ENCODE results near the gene PPP1R12A. TPM values are rescaled to one million over a fixed set of nuclear protein-coding genes. Genes with fewer than 3 reads are reported as not detected.

The PPP1R12A gene
- polyA plus RNA-seq, 2 of the 4 experiments (the other 2 are of a cell fraction): 28.0 to 74.8 TPM

DNA sequence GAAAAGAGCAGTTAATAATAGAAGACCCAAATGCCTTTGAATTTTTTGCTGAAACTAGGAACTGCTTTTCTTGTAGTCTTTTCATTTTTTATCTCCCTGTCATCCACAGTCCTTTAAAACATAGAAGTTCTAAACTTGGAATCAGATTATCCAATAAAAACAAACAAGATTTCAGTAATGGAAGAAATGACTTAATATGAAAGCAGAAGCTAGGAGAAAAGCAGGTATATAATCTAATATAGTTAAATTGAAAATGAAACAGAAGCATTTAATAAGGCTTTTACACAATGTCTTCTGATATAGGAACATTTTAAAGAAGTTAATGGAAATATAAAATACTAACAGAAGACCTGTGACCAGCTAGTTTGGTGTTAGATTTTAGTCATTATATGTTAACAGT, 26.5 kb downstream of the PPP1R12A start:
- DNase-seq (ENCODE audit: low read depth in 1 of 2, low spot score in 1 of 2): no peak
- CTCF ChIA-PET: interaction anchor here (0.6 kb wide), 1 partner anchor 135 kb away, joined by 3 read pairs; no protein-coding TSS in a partner anchor
- FAIRE-seq: no peak
- H3K4me2 ChIP-seq: no peak overlapping the region
- TF ChIP-seq RNF2 (IDR thresholded peaks at IDR 0.05; ENCODE audit: borderline replicate concordance, low read depth): no peak
- TF ChIP-seq, protein P1, sequence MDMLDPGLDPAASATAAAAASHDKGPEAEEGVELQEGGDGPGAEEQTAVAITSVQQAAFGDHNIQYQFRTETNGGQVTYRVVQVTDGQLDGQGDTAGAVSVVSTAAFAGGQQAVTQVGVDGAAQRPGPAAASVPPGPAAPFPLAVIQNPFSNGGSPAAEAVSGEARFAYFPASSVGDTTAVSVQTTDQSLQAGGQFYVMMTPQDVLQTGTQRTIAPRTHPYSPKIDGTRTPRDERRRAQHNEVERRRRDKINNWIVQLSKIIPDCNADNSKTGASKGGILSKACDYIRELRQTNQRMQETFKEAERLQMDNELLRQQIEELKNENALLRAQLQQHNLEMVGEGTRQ (IDR thresholded peaks at IDR 0.05): no peak
- TF ChIP-seq ZNF302 (CRISPR knock-in tag; IDR thresholded peaks at IDR 0.05): no peak
- no peak for TF ChIP-seq FOSL2 (IDR thresholded peaks at IDR 0.05)
- no peak for TF ChIP-seq FOSL2 (CRISPR knock-in tag; IDR thresholded peaks at IDR 0.05)
- TF ChIP-seq NPAS2 (CRISPR knock-in tag; IDR thresholded peaks at IDR 0.05; ENCODE audit: borderline replicate concordance): no peak
- no peak for TF ChIP-seq MAFK (IDR thresholded peaks at IDR 0.05; ENCODE audit: partially characterized antibody)
- TF ChIP-seq MAZ (IDR thresholded peaks at IDR 0.05; ENCODE audit: borderline replicate concordance, low read depth, low read length): no peak
- TF ChIP-seq, protein P2, sequence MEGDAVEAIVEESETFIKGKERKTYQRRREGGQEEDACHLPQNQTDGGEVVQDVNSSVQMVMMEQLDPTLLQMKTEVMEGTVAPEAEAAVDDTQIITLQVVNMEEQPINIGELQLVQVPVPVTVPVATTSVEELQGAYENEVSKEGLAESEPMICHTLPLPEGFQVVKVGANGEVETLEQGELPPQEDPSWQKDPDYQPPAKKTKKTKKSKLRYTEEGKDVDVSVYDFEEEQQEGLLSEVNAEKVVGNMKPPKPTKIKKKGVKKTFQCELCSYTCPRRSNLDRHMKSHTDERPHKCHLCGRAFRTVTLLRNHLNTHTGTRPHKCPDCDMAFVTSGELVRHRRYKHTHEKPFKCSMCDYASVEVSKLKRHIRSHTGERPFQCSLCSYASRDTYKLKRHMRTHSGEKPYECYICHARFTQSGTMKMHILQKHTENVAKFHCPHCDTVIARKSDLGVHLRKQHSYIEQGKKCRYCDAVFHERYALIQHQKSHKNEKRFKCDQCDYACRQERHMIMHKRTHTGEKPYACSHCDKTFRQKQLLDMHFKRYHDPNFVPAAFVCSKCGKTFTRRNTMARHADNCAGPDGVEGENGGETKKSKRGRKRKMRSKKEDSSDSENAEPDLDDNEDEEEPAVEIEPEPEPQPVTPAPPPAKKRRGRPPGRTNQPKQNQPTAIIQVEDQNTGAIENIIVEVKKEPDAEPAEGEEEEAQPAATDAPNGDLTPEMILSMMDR (IDR thresholded peaks at IDR 0.05): no peak
- TF ChIP-seq ESRRA (IDR thresholded peaks at IDR 0.05; ENCODE audit: borderline replicate concordance, low read length): no peak
- TF ChIP-seq, protein P3, sequence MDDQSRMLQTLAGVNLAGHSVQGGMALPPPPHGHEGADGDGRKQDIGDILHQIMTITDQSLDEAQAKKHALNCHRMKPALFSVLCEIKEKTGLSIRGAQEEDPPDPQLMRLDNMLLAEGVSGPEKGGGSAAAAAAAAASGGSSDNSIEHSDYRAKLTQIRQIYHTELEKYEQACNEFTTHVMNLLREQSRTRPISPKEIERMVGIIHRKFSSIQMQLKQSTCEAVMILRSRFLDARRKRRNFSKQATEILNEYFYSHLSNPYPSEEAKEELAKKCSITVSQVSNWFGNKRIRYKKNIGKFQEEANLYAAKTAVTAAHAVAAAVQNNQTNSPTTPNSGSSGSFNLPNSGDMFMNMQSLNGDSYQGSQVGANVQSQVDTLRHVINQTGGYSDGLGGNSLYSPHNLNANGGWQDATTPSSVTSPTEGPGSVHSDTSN (IDR thresholded peaks at IDR 0.05): no peak
- no peak for TF ChIP-seq CBX8 (IDR thresholded peaks at IDR 0.05)
- TF ChIP-seq PHF8 (IDR thresholded peaks at IDR 0.05; ENCODE audit: borderline replicate concordance, low read depth): no peak
- TF ChIP-seq CHD4 (IDR thresholded peaks at IDR 0.05; ENCODE audit: borderline replicate concordance): no peak
- TF ChIP-seq NFE2L2 (conservative IDR thresholded peaks at IDR 0.05; ENCODE audit: low read length): no peak
- TF ChIP-seq, protein P4, sequence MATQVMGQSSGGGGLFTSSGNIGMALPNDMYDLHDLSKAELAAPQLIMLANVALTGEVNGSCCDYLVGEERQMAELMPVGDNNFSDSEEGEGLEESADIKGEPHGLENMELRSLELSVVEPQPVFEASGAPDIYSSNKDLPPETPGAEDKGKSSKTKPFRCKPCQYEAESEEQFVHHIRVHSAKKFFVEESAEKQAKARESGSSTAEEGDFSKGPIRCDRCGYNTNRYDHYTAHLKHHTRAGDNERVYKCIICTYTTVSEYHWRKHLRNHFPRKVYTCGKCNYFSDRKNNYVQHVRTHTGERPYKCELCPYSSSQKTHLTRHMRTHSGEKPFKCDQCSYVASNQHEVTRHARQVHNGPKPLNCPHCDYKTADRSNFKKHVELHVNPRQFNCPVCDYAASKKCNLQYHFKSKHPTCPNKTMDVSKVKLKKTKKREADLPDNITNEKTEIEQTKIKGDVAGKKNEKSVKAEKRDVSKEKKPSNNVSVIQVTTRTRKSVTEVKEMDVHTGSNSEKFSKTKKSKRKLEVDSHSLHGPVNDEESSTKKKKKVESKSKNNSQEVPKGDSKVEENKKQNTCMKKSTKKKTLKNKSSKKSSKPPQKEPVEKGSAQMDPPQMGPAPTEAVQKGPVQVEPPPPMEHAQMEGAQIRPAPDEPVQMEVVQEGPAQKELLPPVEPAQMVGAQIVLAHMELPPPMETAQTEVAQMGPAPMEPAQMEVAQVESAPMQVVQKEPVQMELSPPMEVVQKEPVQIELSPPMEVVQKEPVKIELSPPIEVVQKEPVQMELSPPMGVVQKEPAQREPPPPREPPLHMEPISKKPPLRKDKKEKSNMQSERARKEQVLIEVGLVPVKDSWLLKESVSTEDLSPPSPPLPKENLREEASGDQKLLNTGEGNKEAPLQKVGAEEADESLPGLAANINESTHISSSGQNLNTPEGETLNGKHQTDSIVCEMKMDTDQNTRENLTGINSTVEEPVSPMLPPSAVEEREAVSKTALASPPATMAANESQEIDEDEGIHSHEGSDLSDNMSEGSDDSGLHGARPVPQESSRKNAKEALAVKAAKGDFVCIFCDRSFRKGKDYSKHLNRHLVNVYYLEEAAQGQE (IDR thresholded peaks at IDR 0.05): no peak
- TF ChIP-seq RFX5 (IDR thresholded peaks at IDR 0.05): no peak
- TF ChIP-seq, protein P5, sequence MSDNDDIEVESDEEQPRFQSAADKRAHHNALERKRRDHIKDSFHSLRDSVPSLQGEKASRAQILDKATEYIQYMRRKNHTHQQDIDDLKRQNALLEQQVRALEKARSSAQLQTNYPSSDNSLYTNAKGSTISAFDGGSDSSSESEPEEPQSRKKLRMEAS (IDR thresholded peaks at IDR 0.05): no peak
- TF ChIP-seq HEYL (CRISPR knock-in tag; IDR thresholded peaks at IDR 0.05): no peak
- H3K9me3 ChIP-seq: no peaks in the 10 kb centered on the region
- ATAC-seq: no peak
- H3K4me3 ChIP-seq: no peak overlapping the region
- POLR2A ChIA-PET: no interaction called here
- H3K27ac ChIP-seq: no peak overlapping the region
- peaks cover 28% of the 10 kb centered on the region for H3K4me1 ChIP-seq

DNA sequence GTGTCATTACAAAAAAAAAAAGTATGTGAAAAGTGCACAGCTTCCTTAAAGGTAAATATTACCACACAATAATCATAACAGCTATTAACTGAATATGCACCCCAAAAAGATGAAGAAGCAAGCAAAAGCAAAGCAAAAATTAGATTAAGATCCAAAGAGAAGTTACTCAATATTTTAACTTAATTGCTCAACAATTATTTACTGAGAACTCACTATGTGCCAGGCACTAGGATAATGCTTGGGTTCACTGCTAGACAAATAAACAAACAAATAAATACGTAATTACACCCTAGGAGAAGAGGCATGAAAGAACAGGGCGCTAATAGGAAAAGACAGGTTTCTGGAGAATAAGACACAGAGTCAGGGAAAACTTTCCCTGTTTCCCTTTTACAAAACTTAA, 33.4 kb downstream of the PPP1R12A start:
- no peaks in the 10 kb centered on the region for H3K9me3 ChIP-seq
- TF ChIP-seq KDM1A (IDR thresholded peaks at IDR 0.05; ENCODE audit: low read depth) (no peak), CEBPB (IDR thresholded peaks at IDR 0.05) (peak; percentile 28 to 66; a peak in 3 of 4 replicates), SMC3 (IDR thresholded peaks at IDR 0.05) (no peak), HEYL (CRISPR knock-in tag; IDR thresholded peaks at IDR 0.05) (no peak), JUNB (IDR thresholded peaks at IDR 0.05) (no peak), BHLHE40 (IDR thresholded peaks at IDR 0.05; ENCODE audit: low read depth, low read length) (no peak)
- TF ChIP-seq, protein P6, sequence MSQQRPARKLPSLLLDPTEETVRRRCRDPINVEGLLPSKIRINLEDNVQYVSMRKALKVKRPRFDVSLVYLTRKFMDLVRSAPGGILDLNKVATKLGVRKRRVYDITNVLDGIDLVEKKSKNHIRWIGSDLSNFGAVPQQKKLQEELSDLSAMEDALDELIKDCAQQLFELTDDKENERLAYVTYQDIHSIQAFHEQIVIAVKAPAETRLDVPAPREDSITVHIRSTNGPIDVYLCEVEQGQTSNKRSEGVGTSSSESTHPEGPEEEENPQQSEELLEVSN (IDR thresholded peaks at IDR 0.05; ENCODE audit: borderline replicate concordance, low read depth): no peak
- TF ChIP-seq, protein P2 (IDR thresholded peaks at IDR 0.05): no peak
- H3K4me1 ChIP-seq: peaks cover 36% of the 10 kb centered on the region
- H3K4me2 ChIP-seq: no peak overlapping the region
- FAIRE-seq (no peak), DNase-seq (ENCODE audit: low read depth in 1 of 2, low spot score in 1 of 2) (no peak), ATAC-seq (no peak)
- ChIA-PET CTCF (no interaction called here), POLR2A (no interaction called here)
- WGBS (ENCODE audit: missing lambda C conversion rate): 82% methylated on average over 2 of the region's 2 CpGs
- no peak overlapping the region for H3K4me3 ChIP-seq
- H3K27ac ChIP-seq: no peak overlapping the region
